ENCODE results near the gene ZNF630. TPM values are rescaled to one million over a fixed set of nuclear protein-coding genes. Genes with fewer than 3 reads are reported as not detected.

ZNF630 gene
- polyA plus RNA-seq, 1 of the 3 experiments (the other 2 are of a cell fraction): 0.61 TPM

GRCh38 chrX:48064261-48064660, 7.2 kb downstream of the ZNF630 start (continued):
- TF ChIP-seq FOXM1 (IDR thresholded peaks at IDR 0.05; ENCODE audit: low read depth): no peak

- POLR2A ChIA-PET: no interaction called here
- H3K9me3 ChIP-seq: no peaks in the 10 kb centered on the region
- no peaks in the 10 kb centered on the region for H3K79me2 ChIP-seq (ENCODE audit: insufficient read depth)
- H3K9me2 ChIP-seq: no peaks in the 10 kb centered on the region
- TF ChIP-seq YY1 (IDR thresholded peaks at IDR 0.05; ENCODE audit: low read depth) (no peak), POLR2AphosphoS5 (IDR thresholded peaks at IDR 0.05; ENCODE audit: low read depth, low read length) (no peak), CHD2 (IDR thresholded peaks at IDR 0.05; ENCODE audit: low read length, partially characterized antibody) (no peak)
- no peaks in the 10 kb centered on the region for H3K36me3 ChIP-seq (replicated peaks in 1 of 2; ENCODE audit: control insufficient read depth in 1 of 2, insufficient read depth in 2 of 2, low read length in 1 of 2)
- no peak overlapping the region for H3K4me2 ChIP-seq
- no peak overlapping the region for H2AFZ ChIP-seq (ENCODE audit: low read depth)
- 54% methylated on average over 1 of the region's 1 CpG for WGBS (ENCODE audit: low lambda C conversion rate)
- CTCF ChIA-PET: no interaction called here
- DNase-seq: no peak
- H4K20me1 ChIP-seq (ENCODE audit: insufficient read depth): no peaks in the 10 kb centered on the region
- H3K4me3 ChIP-seq (ENCODE audit: low read depth in 2 of 2, low read length in 1 of 2): no peak overlapping the region
- H3K27me3 ChIP-seq (ENCODE audit: insufficient read depth): no peaks in the 10 kb centered on the region
- no peak overlapping the region for H3K9ac ChIP-seq
- H3K4me1 ChIP-seq (ENCODE audit: control insufficient read depth in 1 of 2, insufficient read depth in 2 of 2, low read depth in 1 of 2, low read length in 1 of 2): no peaks in the 10 kb centered on the region
- no peaks in the 10 kb centered on the region for H3F3A ChIP-seq (replicated peaks; ENCODE audit: insufficient read depth)
- no peak overlapping the region for H3K27ac ChIP-seq (ENCODE audit: low read depth in 2 of 2, low read length in 1 of 2)
Observed at GRCh38 chrX:48059296-48059639, 12.2 kb downstream of the ZNF630 start.

- ChIA-PET CTCF (no interaction called here), POLR2A (no interaction called here)
- no peak overlapping the region for H2AFZ ChIP-seq (ENCODE audit: low read depth)
- WGBS (ENCODE audit: low lambda C conversion rate): 19% methylated on average over 2 of the region's 2 CpGs
- no peaks in the 10 kb centered on the region for H3K4me1 ChIP-seq (ENCODE audit: control insufficient read depth in 1 of 2, insufficient read depth in 2 of 2, low read depth in 1 of 2, low read length in 1 of 2)
- H3F3A ChIP-seq (replicated peaks; ENCODE audit: insufficient read depth): no peaks in the 10 kb centered on the region
- no peaks in the 10 kb centered on the region for H3K27me3 ChIP-seq (ENCODE audit: insufficient read depth)
- H3K9me3 ChIP-seq: no peaks in the 10 kb centered on the region
- H3K4me3 ChIP-seq (ENCODE audit: low read depth in 2 of 2, low read length in 1 of 2): no peak overlapping the region
- H3K79me2 ChIP-seq (ENCODE audit: insufficient read depth): no peaks in the 10 kb centered on the region
- H3K27ac ChIP-seq (ENCODE audit: low read depth in 2 of 2, low read length in 1 of 2): no peak overlapping the region
- no peak for TF ChIP-seq JUND (IDR thresholded peaks at IDR 0.05)
- no peak for TF ChIP-seq CTCF (IDR thresholded peaks at IDR 0.05)
- no peak for TF ChIP-seq RAD21 (IDR thresholded peaks at IDR 0.05; ENCODE audit: low read length)
- no peak for TF ChIP-seq RXRA (IDR thresholded peaks at IDR 0.05; ENCODE audit: borderline replicate concordance, low read depth)
- TF ChIP-seq MXI1 (IDR thresholded peaks at IDR 0.05; ENCODE audit: low read depth, low read length): no peak
- no peak for TF ChIP-seq SIN3A (IDR thresholded peaks at IDR 0.05; ENCODE audit: borderline replicate concordance, low read depth, low read length)
- no peak for TF ChIP-seq RFX5 (IDR thresholded peaks at IDR 0.05; ENCODE audit: low read length)
- TF ChIP-seq RCOR1 (IDR thresholded peaks at IDR 0.05; ENCODE audit: low read length): no peak
- no peak for TF ChIP-seq NRF1 (IDR thresholded peaks at IDR 0.05; ENCODE audit: low read depth, low read length)
- no peak for TF ChIP-seq EZH2phosphoT487 (IDR thresholded peaks at IDR 0.05; ENCODE audit: borderline replicate concordance, low read depth)
- no peak for TF ChIP-seq TAF1 (IDR thresholded peaks at IDR 0.05; ENCODE audit: borderline replicate concordance, low read depth, low read length)
- no peak for TF ChIP-seq NFIC (IDR thresholded peaks at IDR 0.05; ENCODE audit: borderline replicate concordance)
- TF ChIP-seq PBX3 (IDR thresholded peaks at IDR 0.05): no peak
- TF ChIP-seq ZBTB33 (IDR thresholded peaks at IDR 0.05; ENCODE audit: borderline replicate concordance, low read depth): no peak
- H3K36me3 ChIP-seq (replicated peaks in 1 of 2; ENCODE audit: control insufficient read depth in 1 of 2, insufficient read depth in 2 of 2, low read length in 1 of 2): no peaks in the 10 kb centered on the region
- no peaks in the 10 kb centered on the region for H3K9me2 ChIP-seq
- H4K20me1 ChIP-seq (ENCODE audit: insufficient read depth): no peaks in the 10 kb centered on the region
- no peak overlapping the region for H3K9ac ChIP-seq
- no peak for DNase-seq
- no peak overlapping the region for H3K4me2 ChIP-seq
Observed at GRCh38 chrX:48058621-48059295, 12.7 kb downstream of the ZNF630 start.
